K562 (cell line): ENCODE results near the gene LY6G6D. TPM values are rescaled to one million over a fixed set of nuclear protein-coding genes. Genes with fewer than 3 reads are reported as not detected.
A peak's percentile ranks its signal among the peaks of the same experiment; 100 is the strongest.

Source experiments
- ESRRA ChIP-seq: fragments of 450-650 bp; IDR thresholded peaks from 2 replicates; pipeline ENCODE4 v1.6.1; 2014; ENCODE audit warnings: low read depth, mild to moderate bottlenecking, moderate library complexity, borderline replicate concordance
- KLF10 ChIP-seq: fragments of 250-450 bp; sonication (Bioruptor Pico); IDR thresholded peaks from 2 replicates; pipeline ENCODE4 v1.6.1; 2021; ENCODE audit warnings: matching md5 sums
- ZNF347 ChIP-seq: fragments of 450-650 bp; formaldehyde crosslinking; IDR thresholded peaks from 2 replicates; pipeline ENCODE4 v1.4.0; 2020; ENCODE audit warnings: low read depth, mild to moderate bottlenecking, moderate library complexity
- polyA plus RNA-seq, 8 experiments: library from polyadenylated mRNA; depleted of rRNA in 4 of 8; stranded (reverse) in 5 of 8; unstranded in 3 of 8; fragments of >200 nt; fragmentation: Nextera tagmentation in 2 of 8; fragmentation: Illumina TruSeq in 1 of 8; extraction: Ambion mirVana in 2 of 8; extraction: Trizol in 1 of 8; gene quantifications; 2 replicates each; pipeline versions ENCODE4 v1.2.1 to v1.2.3, GENCODE V29; 2011 to 2014; ENCODE audit warnings: inconsistent platforms in 1 of 8, missing spikeins in 1 of 8
- total RNA-seq, 7 experiments: library from RNA; depleted of rRNA in 6 of 7; stranded (reverse); fragments of >200 nt in 6 of 7; fragmentation: Illumina TruSeq in 2 of 7; extraction: Trizol in 2 of 7; gene quantifications; 2 replicates each; pipeline versions ENCODE4 v1.2.1 to v1.2.3, GENCODE V29; 2011 to 2021; ENCODE audit warnings: low replicate concordance in 1 of 7
- TF ChIP-seq, protein P1 (sequence below): fragments of 450-650 bp; IDR thresholded peaks from 2 replicates; pipeline ENCODE4 v1.6.1; 2016; ENCODE audit warnings: low read depth
- TF ChIP-seq, protein P2 (sequence below): fragments of 250-450 bp; sonication (Bioruptor Pico); IDR thresholded peaks from 2 replicates; pipeline ENCODE4 v1.5.1; 2021; ENCODE audit warnings: mild to moderate bottlenecking
- TF ChIP-seq, protein P3 (sequence below): sonication (generic); formaldehyde crosslinking; IDR thresholded peaks from 2 replicates; pipeline ENCODE4 v1.8.0; 2022; ENCODE audit warnings: missing genetic modification reagents, mild to moderate bottlenecking, borderline replicate concordance
- TF ChIP-seq, protein P4 (sequence below): fragments of 250-450 bp; sonication (Bioruptor Pico); IDR thresholded peaks from 2 replicates; pipeline ENCODE4 v1.4.0; 2020; ENCODE audit warnings: borderline replicate concordance
- TF ChIP-seq, protein P5 (sequence below): sonication (generic); formaldehyde crosslinking; IDR thresholded peaks from 2 replicates; pipeline ENCODE4 v1.8.0; 2022; ENCODE audit warnings: missing genetic modification reagents, mild to moderate bottlenecking, moderate library complexity, borderline replicate concordance
- TF ChIP-seq, protein P6 (sequence below): conservative IDR thresholded peaks from 2 replicates; pipeline ENCODE4 v1.6.1; 2011; ENCODE audit warnings: low read depth, mild to moderate bottlenecking, low read length; ENCODE audit not compliant: control insufficient read depth

LY6G6D gene
- total and polyA plus RNA-seq, 9 of the 15 experiments (the other 6 are each of a cell fraction or from before 2014, with no cell fraction given), result 0.30 to 0.38 TPM; not detected in 7

DNA sequence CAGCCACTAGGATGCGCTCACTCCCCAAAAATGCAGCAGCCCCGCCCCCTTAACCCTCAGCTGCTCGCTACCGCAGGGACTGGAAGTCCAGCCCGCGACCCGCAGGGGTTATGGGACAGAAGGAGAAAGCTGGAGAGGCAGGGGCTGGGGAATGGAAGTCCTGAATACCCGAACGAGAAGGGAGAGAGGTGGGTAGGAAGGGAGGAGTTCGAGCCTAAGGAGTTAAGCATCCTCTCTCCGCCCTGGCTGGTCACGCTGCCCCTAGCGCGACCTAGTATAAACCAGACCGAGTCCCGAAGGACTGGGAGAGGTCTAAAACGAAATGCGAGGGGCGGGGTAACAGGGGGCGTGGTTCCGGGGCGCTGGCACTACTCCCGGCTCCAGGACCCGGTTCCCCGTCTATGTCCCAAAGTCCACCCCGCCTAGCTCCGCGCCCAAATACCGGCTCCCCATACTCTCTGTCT lies 14.4 kb downstream of the LY6G6D start (continued):
- TF ChIP-seq, protein P1, sequence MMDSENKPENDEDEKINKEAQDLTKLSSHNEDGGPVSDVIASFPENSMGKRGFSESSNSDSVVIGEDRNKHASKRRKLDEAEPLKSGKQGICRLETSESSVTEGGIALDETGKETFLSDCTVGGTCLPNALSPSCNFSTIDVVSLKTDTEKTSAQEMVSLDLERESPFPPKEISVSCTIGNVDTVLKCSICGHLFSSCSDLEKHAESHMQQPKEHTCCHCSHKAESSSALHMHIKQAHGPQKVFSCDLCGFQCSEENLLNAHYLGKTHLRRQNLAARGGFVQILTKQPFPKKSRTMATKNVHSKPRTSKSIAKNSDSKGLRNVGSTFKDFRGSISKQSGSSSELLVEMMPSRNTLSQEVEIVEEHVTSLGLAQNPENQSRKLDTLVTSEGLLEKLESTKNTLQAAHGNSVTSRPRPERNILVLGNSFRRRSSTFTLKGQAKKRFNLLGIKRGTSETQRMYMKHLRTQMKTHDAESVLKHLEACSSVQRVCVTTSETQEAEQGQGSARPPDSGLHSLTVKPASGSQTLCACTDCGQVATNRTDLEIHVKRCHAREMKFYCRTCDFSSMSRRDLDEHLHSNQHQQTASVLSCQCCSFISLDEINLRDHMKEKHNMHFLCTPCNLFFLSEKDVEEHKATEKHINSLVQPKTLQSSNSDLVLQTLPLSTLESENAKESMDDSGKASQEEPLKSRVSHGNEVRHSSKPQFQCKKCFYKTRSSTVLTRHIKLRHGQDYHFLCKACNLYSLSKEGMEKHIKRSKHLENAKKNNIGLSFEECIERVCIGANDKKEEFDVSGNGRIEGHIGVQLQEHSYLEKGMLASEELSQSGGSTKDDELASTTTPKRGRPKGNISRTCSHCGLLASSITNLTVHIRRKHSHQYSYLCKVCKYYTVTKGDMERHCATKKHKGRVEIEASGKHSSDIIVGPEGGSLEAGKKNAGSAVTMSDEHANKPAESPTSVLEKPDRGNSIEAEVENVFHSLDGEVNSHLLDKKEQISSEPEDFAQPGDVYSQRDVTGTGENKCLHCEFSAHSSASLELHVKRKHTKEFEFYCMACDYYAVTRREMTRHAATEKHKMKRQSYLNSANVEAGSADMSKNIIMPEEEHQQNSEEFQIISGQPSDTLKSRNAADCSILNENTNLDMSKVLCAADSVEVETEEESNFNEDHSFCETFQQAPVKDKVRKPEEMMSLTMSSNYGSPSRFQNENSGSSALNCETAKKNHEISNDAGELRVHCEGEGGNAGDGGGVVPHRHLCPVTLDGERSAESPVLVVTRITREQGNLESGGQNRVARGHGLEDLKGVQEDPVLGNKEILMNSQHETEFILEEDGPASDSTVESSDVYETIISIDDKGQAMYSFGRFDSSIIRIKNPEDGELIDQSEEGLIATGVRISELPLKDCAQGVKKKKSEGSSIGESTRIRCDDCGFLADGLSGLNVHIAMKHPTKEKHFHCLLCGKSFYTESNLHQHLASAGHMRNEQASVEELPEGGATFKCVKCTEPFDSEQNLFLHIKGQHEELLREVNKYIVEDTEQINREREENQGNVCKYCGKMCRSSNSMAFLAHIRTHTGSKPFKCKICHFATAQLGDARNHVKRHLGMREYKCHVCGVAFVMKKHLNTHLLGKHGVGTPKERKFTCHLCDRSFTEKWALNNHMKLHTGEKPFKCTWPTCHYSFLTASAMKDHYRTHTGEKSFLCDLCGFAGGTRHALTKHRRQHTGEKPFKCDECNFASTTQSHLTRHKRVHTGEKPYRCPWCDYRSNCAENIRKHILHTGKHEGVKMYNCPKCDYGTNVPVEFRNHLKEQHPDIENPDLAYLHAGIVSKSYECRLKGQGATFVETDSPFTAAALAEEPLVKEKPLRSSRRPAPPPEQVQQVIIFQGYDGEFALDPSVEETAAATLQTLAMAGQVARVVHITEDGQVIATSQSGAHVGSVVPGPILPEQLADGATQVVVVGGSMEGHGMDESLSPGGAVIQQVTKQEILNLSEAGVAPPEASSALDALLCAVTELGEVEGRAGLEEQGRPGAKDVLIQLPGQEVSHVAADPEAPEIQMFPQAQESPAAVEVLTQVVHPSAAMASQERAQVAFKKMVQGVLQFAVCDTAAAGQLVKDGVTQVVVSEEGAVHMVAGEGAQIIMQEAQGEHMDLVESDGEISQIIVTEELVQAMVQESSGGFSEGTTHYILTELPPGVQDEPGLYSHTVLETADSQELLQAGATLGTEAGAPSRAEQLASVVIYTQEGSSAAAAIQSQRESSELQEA, result no peak; the same call in 1 of the 2 replicates
- TF ChIP-seq, protein P2, sequence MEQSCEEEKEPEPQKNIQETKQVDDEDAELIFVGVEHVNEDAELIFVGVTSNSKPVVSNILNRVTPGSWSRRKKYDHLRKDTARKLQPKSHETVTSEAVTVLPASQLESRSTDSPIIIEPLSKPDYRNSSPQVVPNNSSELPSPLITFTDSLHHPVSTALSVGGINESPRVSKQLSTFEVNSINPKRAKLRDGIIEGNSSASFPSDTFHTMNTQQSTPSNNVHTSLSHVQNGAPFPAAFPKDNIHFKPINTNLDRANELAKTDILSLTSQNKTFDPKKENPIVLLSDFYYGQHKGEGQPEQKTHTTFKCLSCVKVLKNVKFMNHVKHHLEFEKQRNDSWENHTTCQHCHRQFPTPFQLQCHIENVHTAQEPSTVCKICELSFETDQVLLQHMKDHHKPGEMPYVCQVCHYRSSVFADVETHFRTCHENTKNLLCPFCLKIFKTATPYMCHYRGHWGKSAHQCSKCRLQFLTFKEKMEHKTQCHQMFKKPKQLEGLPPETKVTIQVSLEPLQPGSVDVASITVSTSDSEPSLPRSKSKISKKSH (CRISPR knock-in tag), result no peak
- TF ChIP-seq, protein P3, sequence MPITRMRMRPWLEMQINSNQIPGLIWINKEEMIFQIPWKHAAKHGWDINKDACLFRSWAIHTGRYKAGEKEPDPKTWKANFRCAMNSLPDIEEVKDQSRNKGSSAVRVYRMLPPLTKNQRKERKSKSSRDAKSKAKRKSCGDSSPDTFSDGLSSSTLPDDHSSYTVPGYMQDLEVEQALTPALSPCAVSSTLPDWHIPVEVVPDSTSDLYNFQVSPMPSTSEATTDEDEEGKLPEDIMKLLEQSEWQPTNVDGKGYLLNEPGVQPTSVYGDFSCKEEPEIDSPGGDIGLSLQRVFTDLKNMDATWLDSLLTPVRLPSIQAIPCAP, result no peak
- TF ChIP-seq, protein P4, sequence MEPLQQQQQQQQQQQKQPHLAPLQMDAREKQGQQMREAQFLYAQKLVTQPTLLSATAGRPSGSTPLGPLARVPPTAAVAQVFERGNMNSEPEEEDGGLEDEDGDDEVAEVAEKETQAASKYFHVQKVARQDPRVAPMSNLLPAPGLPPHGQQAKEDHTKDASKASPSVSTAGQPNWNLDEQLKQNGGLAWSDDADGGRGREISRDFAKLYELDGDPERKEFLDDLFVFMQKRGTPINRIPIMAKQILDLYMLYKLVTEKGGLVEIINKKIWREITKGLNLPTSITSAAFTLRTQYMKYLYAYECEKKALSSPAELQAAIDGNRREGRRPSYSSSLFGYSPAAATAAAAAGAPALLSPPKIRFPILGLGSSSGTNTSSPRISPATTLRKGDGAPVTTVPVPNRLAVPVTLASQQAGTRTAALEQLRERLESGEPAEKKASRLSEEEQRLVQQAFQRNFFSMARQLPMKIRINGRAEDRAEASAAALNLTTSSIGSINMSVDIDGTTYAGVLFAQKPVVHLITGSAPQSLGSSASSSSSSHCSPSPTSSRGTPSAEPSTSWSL (CRISPR knock-in tag), result no peak; the same call in 1 of the 2 replicates
- TF ChIP-seq ZNF347 (no peak), ESRRA (no peak), KLF10 (no peak; the same call in 1 of the 2 replicates)
- TF ChIP-seq, protein P5, sequence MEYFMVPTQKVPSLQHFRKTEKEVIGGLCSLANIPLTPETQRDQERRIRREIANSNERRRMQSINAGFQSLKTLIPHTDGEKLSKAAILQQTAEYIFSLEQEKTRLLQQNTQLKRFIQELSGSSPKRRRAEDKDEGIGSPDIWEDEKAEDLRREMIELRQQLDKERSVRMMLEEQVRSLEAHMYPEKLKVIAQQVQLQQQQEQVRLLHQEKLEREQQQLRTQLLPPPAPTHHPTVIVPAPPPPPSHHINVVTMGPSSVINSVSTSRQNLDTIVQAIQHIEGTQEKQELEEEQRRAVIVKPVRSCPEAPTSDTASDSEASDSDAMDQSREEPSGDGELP (CRISPR knock-in tag), result no peak
- TF ChIP-seq, protein P6, sequence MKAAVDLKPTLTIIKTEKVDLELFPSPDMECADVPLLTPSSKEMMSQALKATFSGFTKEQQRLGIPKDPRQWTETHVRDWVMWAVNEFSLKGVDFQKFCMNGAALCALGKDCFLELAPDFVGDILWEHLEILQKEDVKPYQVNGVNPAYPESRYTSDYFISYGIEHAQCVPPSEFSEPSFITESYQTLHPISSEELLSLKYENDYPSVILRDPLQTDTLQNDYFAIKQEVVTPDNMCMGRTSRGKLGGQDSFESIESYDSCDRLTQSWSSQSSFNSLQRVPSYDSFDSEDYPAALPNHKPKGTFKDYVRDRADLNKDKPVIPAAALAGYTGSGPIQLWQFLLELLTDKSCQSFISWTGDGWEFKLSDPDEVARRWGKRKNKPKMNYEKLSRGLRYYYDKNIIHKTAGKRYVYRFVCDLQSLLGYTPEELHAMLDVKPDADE, result 0 out of 2 replicates have a peak, but pooled peaks have one; percentile 28
